Ascending aorta (tissue), 2 donors: ENCODE measurements around the gene RAET1E. TPM values are rescaled to one million over a fixed set of nuclear protein-coding genes. Genes with fewer than 3 reads are reported as not detected.
"Not testable (repeated sequence)": the region's sequence is repeated elsewhere in the genome, so short reads cannot be mapped to it uniquely, and the experiment has no call there.

ENCODE experiments used
- DNase-seq, 2 donors: peaks; one replicate each; pipeline ENCODE4 v3.0.0-alpha.2; 2019; ENCODE audit warnings: low spot score in 2 of 2
- H3K27ac ChIP-seq, 2 donors: fragments of 200-600 bp; sonication (generic); one replicate each; pipeline ENCODE4 v1.5.1; 2016 to 2017; ENCODE audit warnings: mild to moderate bottlenecking in 1 of 2
- H3K27me3 ChIP-seq: fragments of 200-600 bp; sonication (generic); one replicate; pipeline ENCODE4 v1.5.1; 2017
- H3K36me3 ChIP-seq, 2 donors: fragments of 200-600 bp; sonication (generic); one replicate each; pipeline ENCODE4 v1.5.1; 2016
- H3K4me1 ChIP-seq, 2 donors: fragments of 200-600 bp; sonication (generic); one replicate each; pipeline ENCODE4 v1.5.1; 2016 to 2017; ENCODE audit warnings: mild to moderate bottlenecking in 1 of 2
- H3K4me3 ChIP-seq, 2 donors: fragments of 200-600 bp; sonication (generic); one replicate each; pipeline ENCODE4 v1.5.1; 2016 to 2017; ENCODE audit warnings: mild to moderate bottlenecking in 1 of 2
- H3K9me3 ChIP-seq, 2 donors: fragments of 200-600 bp; sonication (generic); one replicate each; pipeline ENCODE4 v1.5.1; 2016
- intact Hi-C: fragments of 100-400 bp; cut with DNase I; formaldehyde crosslinking; loops from one replicate; pipeline ENCODE4 v1.15.1; 2023
- total RNA-seq: library from RNA; depleted of rRNA; stranded (reverse); fragments of >200 nt; gene quantifications from one replicate; pipeline ENCODE4 v1.1.0, GENCODE V29; 2016
- TF ChIP-seq, protein P1 (sequence below), 3 experiments: fragments of 200-600 bp in 2 of 3; fragments of 450-650 bp in 1 of 3; sonication (generic) in 2 of 3; IDR thresholded peaks; one replicate each; pipeline ENCODE4 v1.5.1; 2016 to 2019; ENCODE audit warnings: antibody characterized with exemption in 3 of 3, mild to moderate bottlenecking in 1 of 3, moderate library complexity in 1 of 3

RAET1E gene
- total RNA-seq, 1 donor from 2014 or later, result not detected

- intact Hi-C loops, result no loop called here
- H3K9me3 ChIP-seq, result no peaks in the 10 kb centered on the region
- TF ChIP-seq, protein P1, sequence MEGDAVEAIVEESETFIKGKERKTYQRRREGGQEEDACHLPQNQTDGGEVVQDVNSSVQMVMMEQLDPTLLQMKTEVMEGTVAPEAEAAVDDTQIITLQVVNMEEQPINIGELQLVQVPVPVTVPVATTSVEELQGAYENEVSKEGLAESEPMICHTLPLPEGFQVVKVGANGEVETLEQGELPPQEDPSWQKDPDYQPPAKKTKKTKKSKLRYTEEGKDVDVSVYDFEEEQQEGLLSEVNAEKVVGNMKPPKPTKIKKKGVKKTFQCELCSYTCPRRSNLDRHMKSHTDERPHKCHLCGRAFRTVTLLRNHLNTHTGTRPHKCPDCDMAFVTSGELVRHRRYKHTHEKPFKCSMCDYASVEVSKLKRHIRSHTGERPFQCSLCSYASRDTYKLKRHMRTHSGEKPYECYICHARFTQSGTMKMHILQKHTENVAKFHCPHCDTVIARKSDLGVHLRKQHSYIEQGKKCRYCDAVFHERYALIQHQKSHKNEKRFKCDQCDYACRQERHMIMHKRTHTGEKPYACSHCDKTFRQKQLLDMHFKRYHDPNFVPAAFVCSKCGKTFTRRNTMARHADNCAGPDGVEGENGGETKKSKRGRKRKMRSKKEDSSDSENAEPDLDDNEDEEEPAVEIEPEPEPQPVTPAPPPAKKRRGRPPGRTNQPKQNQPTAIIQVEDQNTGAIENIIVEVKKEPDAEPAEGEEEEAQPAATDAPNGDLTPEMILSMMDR (IDR thresholded peaks at IDR 0.05), result no peak
- no peaks in the 10 kb centered on the region for H3K4me1 ChIP-seq
- no peaks in the 10 kb centered on the region for H3K27me3 ChIP-seq
- H3K27ac ChIP-seq, result no peak overlapping the region
- no peak for DNase-seq
- no peak overlapping the region for H3K4me3 ChIP-seq
- H3K36me3 ChIP-seq, result no peaks in the 10 kb centered on the region
Measured at GRCh38 chr6:149855040-149855654, 42.8 kb downstream of the RAET1E start.

- Histone ChIP-seq H3K27ac (no peak overlapping the region), H3K36me3 (no peaks in the 10 kb centered on the region), H3K4me3 (no peak overlapping the region), H3K27me3 (no peaks in the 10 kb centered on the region), H3K4me1 (no peaks in the 10 kb centered on the region), H3K9me3 (no peaks in the 10 kb centered on the region)
- intact Hi-C loops, result no loop called here
- TF ChIP-seq, protein P1 (IDR thresholded peaks at IDR 0.05), result no peak
- no peak for DNase-seq
Measured at GRCh38 chr6:149854532-149854931, 43.4 kb downstream of the RAET1E start.

- DNase-seq, H3K4me3 ChIP-seq, H3K4me1 ChIP-seq, H3K9me3 ChIP-seq, H3K36me3 ChIP-seq, H3K27ac ChIP-seq, intact Hi-C loops, H3K27me3 ChIP-seq: not testable (repeated sequence)
Measured at GRCh38 chr6:149854017-149854416, 43.9 kb downstream of the RAET1E start.

DNA sequence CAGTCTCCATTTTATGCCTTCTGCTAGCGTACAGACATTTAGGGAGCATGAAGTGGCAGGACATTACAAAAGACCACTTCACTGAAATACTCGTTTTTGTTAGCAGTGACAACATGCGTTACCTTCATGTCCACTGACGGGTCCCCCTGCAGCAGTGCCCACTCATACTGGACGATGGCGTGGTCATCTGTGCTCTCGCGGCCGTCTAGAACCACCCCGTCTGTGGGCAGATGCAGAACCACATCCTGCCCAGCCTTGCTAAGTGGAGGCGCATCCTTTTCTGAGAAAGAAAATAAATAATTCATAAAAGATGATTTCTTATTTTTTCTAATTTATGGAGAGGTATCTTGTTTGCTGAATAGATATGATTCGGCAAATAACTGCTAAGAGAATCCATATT, 45.0 kb downstream of the RAET1E start:
- Histone ChIP-seq H3K9me3 (no peaks in the 10 kb centered on the region), H3K4me1 (no peaks in the 10 kb centered on the region), H3K27me3 (no peaks in the 10 kb centered on the region), H3K4me3 (no peak overlapping the region), H3K27ac (no peak overlapping the region), H3K36me3 (no peaks in the 10 kb centered on the region)
- intact Hi-C loops, result no loop called here
- DNase-seq, result no peak
- TF ChIP-seq, protein P1 (IDR thresholded peaks at IDR 0.05), result no peak

- TF ChIP-seq, protein P1 (IDR thresholded peaks at IDR 0.05), result no peak
- DNase-seq, result no peak
- no peak overlapping the region for H3K27ac ChIP-seq
- no peaks in the 10 kb centered on the region for H3K36me3 ChIP-seq
- intact Hi-C loops, result no loop called here
- H3K27me3 ChIP-seq, result no peaks in the 10 kb centered on the region
- peaks cover 0 to 2% of the 10 kb centered on the region in 2 donors for H3K4me1 ChIP-seq
- H3K9me3 ChIP-seq, result no peaks in the 10 kb centered on the region
- no peak overlapping the region for H3K4me3 ChIP-seq
Measured at GRCh38 chr6:149852180-149852579, 45.7 kb downstream of the RAET1E start.

DNA sequence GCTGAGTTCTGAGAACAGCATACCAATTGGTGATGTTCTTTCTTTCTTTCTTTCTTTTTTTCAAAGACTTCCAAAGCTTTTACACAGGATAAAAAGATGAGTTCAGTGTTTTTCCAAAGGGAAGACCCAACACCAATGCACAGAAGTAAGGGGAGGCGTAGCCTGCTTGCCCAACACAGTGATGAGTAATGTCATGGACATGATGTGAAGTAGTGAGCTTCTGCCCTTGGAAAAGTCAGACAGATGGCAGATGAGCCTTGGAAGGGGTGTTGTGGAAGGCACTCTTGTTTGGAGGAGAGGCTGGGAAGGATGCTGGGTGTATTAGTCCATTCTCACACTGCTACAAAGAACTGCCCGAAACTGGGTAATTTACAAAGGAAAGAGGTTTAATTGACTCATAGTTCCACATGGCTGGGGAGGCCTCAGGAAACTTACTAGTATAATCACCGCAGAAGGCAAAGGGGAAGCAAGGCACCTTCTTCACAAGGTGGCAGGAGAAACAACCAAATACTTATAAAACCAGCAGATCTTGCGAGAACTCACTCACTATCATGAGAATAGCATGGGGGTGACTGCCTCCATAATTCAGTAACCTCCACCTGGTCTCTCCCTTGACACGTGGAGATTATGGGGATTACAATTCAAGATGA, 46.3 kb downstream of the RAET1E start:
- no peaks in the 10 kb centered on the region for H3K27me3 ChIP-seq
- H3K36me3 ChIP-seq, result no peaks in the 10 kb centered on the region
- TF ChIP-seq, protein P1 (IDR thresholded peaks at IDR 0.05), result no peak
- DNase-seq, result no peak
- intact Hi-C loops, result no loop called here
- H3K27ac ChIP-seq, result no peak overlapping the region
- H3K4me3 ChIP-seq, result no peak overlapping the region
- peaks cover 0 to 5% of the 10 kb centered on the region in 2 donors for H3K4me1 ChIP-seq
- H3K9me3 ChIP-seq, result no peaks in the 10 kb centered on the region

- H3K36me3 ChIP-seq, H3K4me1 ChIP-seq, intact Hi-C loops, H3K9me3 ChIP-seq, H3K27ac ChIP-seq, H3K4me3 ChIP-seq, DNase-seq, H3K27me3 ChIP-seq: not testable (repeated sequence)
Measured at GRCh38 chr6:149848343-149848742, 49.6 kb downstream of the RAET1E start.
